K562 (cell line): Measurements from ENCODE around the gene DENND1A. TPM values are rescaled to one million over a fixed set of nuclear protein-coding genes. Genes with fewer than 3 reads are reported as not detected.

Experiments used
- ATAC-seq: fragments of 200-7000 bp; cut with Tn5 transposase; 3 replicates; pipeline ENCODE4 v1.9.1; 2020; ENCODE audit warnings: moderate library complexity
- BruUV-seq: library from RNA; stranded (reverse); fragments of 400-500 nt; replicated peaks from 2 replicates; lab custom pipeline; 2021; lab: Mats Ljungman, UMichigan
- CTCF ChIA-PET: fragments of 300-600 bp; formaldehyde crosslinking; extraction: SDS; loops from one replicate; lab custom pipeline; 2021; ENCODE audit warnings: low intra/inter-chr PET ratio; lab: Yijun Ruan, JAX
- POLR2A ChIA-PET: fragments of 300-600, 350-650 bp; sonication (Branson Sonifier 250); formaldehyde crosslinking; extraction: SDS; loops from one replicate; lab custom pipeline; 2021; ENCODE audit warnings: antibody characterized with exemption, inconsistent platforms; lab: Yijun Ruan, JAX
- DNase-seq, 4 experiments: peaks; one replicate each; pipeline versions ENCODE4 v3.0.0 to v3.0.0-alpha.2; 2011 to 2018; ENCODE audit warnings: low spot score in 3 of 4, mixed read lengths in 3 of 4; ENCODE audit errors: extremely low read depth in 1 of 4
- FAIRE-seq: peaks from 2 replicates; lab custom pipeline; 2011; peaks lifted over from hg19 to GRCh38; lab: Jason Lieb, UNC
- H2AFZ ChIP-seq: 2 replicates; pipeline ENCODE4 v1.6.0; 2011; ENCODE audit warnings: low read depth, low read length, control low read depth, inconsistent platforms
- H3K27ac ChIP-seq: fragments of 200-600 bp; 3 replicates; pipeline ENCODE4 v1.8.0; 2011; ENCODE audit warnings: low read depth, mild to moderate bottlenecking, control low read depth, inconsistent platforms, low read length, moderate library complexity, mixed read lengths; ENCODE audit errors: extremely low read depth
- H3K27me3 ChIP-seq, 2 experiments: fragments of 300-600 bp in 1 of 2; 2 replicates in 1 of 2; 3 replicates in 1 of 2; pipeline versions ENCODE4 v1.6.0 to v1.8.0; 2011; ENCODE audit warnings: inconsistent platforms in 2 of 2, low read length in 2 of 2, mild to moderate bottlenecking in 1 of 2, mixed read lengths in 1 of 2, moderate library complexity in 1 of 2; ENCODE audit not compliant: control insufficient read depth in 2 of 2, insufficient read depth in 2 of 2
- H3K36me3 ChIP-seq: fragments of 300-600 bp; 3 replicates; pipeline ENCODE4 v1.8.0; 2011; ENCODE audit warnings: mild to moderate bottlenecking, low read length, inconsistent platforms; ENCODE audit not compliant: control insufficient read depth, insufficient read depth
- H3K4me1 ChIP-seq, 2 experiments: fragments of 200-600 bp in 1 of 2; replicated peaks in 1 of 2; 2 replicates in 1 of 2; 3 replicates in 1 of 2; pipeline versions ENCODE4 v1.5.1 to v1.8.0; 2011; ENCODE audit warnings: inconsistent platforms in 2 of 2, low read length in 2 of 2, mild to moderate bottlenecking in 1 of 2, mixed read lengths in 1 of 2, moderate library complexity in 1 of 2; ENCODE audit not compliant: control insufficient read depth in 2 of 2, insufficient read depth in 2 of 2
- H3K4me2 ChIP-seq: 2 replicates; pipeline ENCODE4 v1.6.1; 2011; ENCODE audit warnings: low read length, control low read depth, inconsistent platforms, mixed read lengths; ENCODE audit not compliant: insufficient read depth
- H3K4me3 ChIP-seq: fragments of 200-600 bp; sonication (generic), shearing (Covaris generic); 2 replicates; pipeline ENCODE4 v1.5.1; 2016; ENCODE audit warnings: control low read depth, inconsistent platforms
- H3K79me2 ChIP-seq: fragments of 200-600 bp; 3 replicates; pipeline ENCODE4 v1.8.0; 2011; ENCODE audit warnings: low read length, inconsistent platforms; ENCODE audit not compliant: control insufficient read depth, insufficient read depth
- H3K9ac ChIP-seq, 2 experiments: 2 replicates each; pipeline versions ENCODE4 v1.6.0 to v1.6.1; 2011; ENCODE audit warnings: low read depth in 2 of 2, low read length in 2 of 2, control low read depth in 1 of 2, inconsistent platforms in 1 of 2, mild to moderate bottlenecking in 1 of 2, mixed read lengths in 1 of 2; ENCODE audit not compliant: insufficient read depth in 1 of 2
- H3K9me1 ChIP-seq: one replicate; pipeline ENCODE4 v1.6.0; 2011; ENCODE audit warnings: inconsistent platforms, mild to moderate bottlenecking, low read length, moderate library complexity; ENCODE audit not compliant: control insufficient read depth, insufficient read depth
- H3K9me3 ChIP-seq: replicated peaks from 2 replicates; pipeline ENCODE4 v1.5.1; 2011; ENCODE audit warnings: low read depth, low read length, inconsistent platforms; ENCODE audit not compliant: control insufficient read depth, insufficient read depth
- H4K20me1 ChIP-seq: replicated peaks from 2 replicates; pipeline ENCODE4 v1.6.1; 2011; ENCODE audit warnings: low read length, inconsistent platforms, mixed read lengths; ENCODE audit not compliant: control insufficient read depth, insufficient read depth
- FOXK1 ChIP-seq: sonication (generic); formaldehyde crosslinking; IDR thresholded peaks from 2 replicates; pipeline ENCODE4 v1.8.0; 2022; ENCODE audit warnings: missing genetic modification reagents, mild to moderate bottlenecking, borderline replicate concordance
- HDAC1 ChIP-seq, 2 experiments: fragments of 450-650 bp; IDR thresholded peaks; 2 replicates each; pipeline ENCODE4 v1.6.1; 2016 to 2017; ENCODE audit warnings: inconsistent platforms in 1 of 2, mild to moderate bottlenecking in 1 of 2, moderate library complexity in 1 of 2
- MEF2D ChIP-seq: conservative IDR thresholded peaks from 2 replicates; pipeline ENCODE4 v1.6.1; 2016; ENCODE audit warnings: low read depth, missing genetic modification characterization, missing compliant biosample characterization
- NFYB ChIP-seq: IDR thresholded peaks from 2 replicates; pipeline ENCODE4 v1.6.1; 2011; ENCODE audit warnings: mild to moderate bottlenecking, moderate library complexity; ENCODE audit not compliant: insufficient read length; ENCODE audit errors: extremely low read depth
- POLR2AphosphoS2 ChIP-seq: IDR thresholded peaks from 2 replicates; pipeline ENCODE4 v1.6.1; 2012; ENCODE audit warnings: low read length, improper control_type of control experiment
- RBM22 ChIP-seq: fragments of 200-400 bp; formaldehyde crosslinking; IDR thresholded peaks from 2 replicates; pipeline ENCODE4 v1.6.1; 2018; ENCODE audit warnings: low read length, low read depth; ENCODE audit not compliant: poor library complexity, severe bottlenecking
- RBM34 ChIP-seq: fragments of 200-400 bp; formaldehyde crosslinking; IDR thresholded peaks from 2 replicates; pipeline ENCODE4 v1.6.1; 2018; ENCODE audit warnings: low read length, borderline replicate concordance; ENCODE audit not compliant: insufficient read depth
- SMARCA4 ChIP-seq: fragments of 450-650 bp; IDR thresholded peaks from 2 replicates; pipeline ENCODE4 v1.6.1; 2016
- SREBF1 ChIP-seq: fragments of 150-350 bp; IDR thresholded peaks from 2 replicates; pipeline ENCODE4 v1.6.1; 2014; ENCODE audit warnings: antibody characterized with exemption, low read depth, low read length, borderline replicate concordance
- ZBED1 ChIP-seq: IDR thresholded peaks from 2 replicates; pipeline ENCODE4 v1.6.1; 2014
- ZNF253 ChIP-seq: fragments of 250-450 bp; sonication (Bioruptor Pico); conservative IDR thresholded peaks from 2 replicates; pipeline ENCODE4 v1.6.1; 2021; ENCODE audit warnings: mild to moderate bottlenecking
- ZNF347 ChIP-seq: fragments of 450-650 bp; formaldehyde crosslinking; IDR thresholded peaks from 2 replicates; pipeline ENCODE4 v1.4.0; 2020; ENCODE audit warnings: low read depth, mild to moderate bottlenecking, moderate library complexity
- ZSCAN29 ChIP-seq: fragments of 450-650 bp; IDR thresholded peaks from 2 replicates; pipeline ENCODE4 v1.6.1; 2017
- WGBS: fragments of 100-300 bp; shearing (Covaris generic); methylation state at CpG from one replicate; pipeline ENCODE4 v1.1.6; 2016; ENCODE audit warnings: low coverage, mixed read lengths; ENCODE audit not compliant: insufficient coverage; ENCODE audit errors: missing lambda C conversion rate; 5-methylcytosine and 5-hydroxymethylcytosine counted together
- in situ Hi-C: fragments of 300-500 bp; cut with MboI; formaldehyde crosslinking; loops from 4 replicates; pipeline ENCODE4 v1.15.0; 2018; ENCODE audit warnings: inconsistent platforms, mixed read lengths
- intact Hi-C: fragments of 100-400 bp; cut with micrococcal nuclease; formaldehyde crosslinking; loops from 2 replicates; pipeline ENCODE4 v1.14.2; 2022
- polyA plus RNA-seq, 8 experiments: library from polyadenylated mRNA; depleted of rRNA in 4 of 8; stranded (reverse) in 5 of 8; unstranded in 3 of 8; fragments of >200 nt; fragmentation: Nextera tagmentation in 2 of 8; fragmentation: Illumina TruSeq in 1 of 8; extraction: Ambion mirVana in 2 of 8; extraction: Trizol in 1 of 8; gene quantifications; 2 replicates each; pipeline versions ENCODE4 v1.2.1 to v1.2.3, GENCODE V29; 2011 to 2014; ENCODE audit warnings: inconsistent platforms in 1 of 8, missing spikeins in 1 of 8
- total RNA-seq, 7 experiments: library from RNA; depleted of rRNA in 6 of 7; stranded (reverse); fragments of >200 nt in 6 of 7; fragmentation: Illumina TruSeq in 2 of 7; extraction: Trizol in 2 of 7; gene quantifications; 2 replicates each; pipeline versions ENCODE4 v1.2.1 to v1.2.3, GENCODE V29; 2011 to 2021; ENCODE audit warnings: low replicate concordance in 1 of 7
- TF ChIP-seq, protein P1 (sequence below): sonication (generic); formaldehyde crosslinking; IDR thresholded peaks from 2 replicates; pipeline ENCODE4 v1.8.0; 2023; ENCODE audit warnings: missing genetic modification reagents, mild to moderate bottlenecking, borderline replicate concordance
- TF ChIP-seq, protein P2 (sequence below): fragments of 250-450 bp; sonication (Bioruptor Pico); IDR thresholded peaks from 2 replicates; pipeline ENCODE4 v1.5.0; 2020; ENCODE audit warnings: mild to moderate bottlenecking

The DENND1A gene
- total and polyA plus RNA-seq, 9 of the 15 experiments (the other 6 are each of a cell fraction or from before 2014, with no cell fraction given), result 7.6 to 29.5 (median 15.7) TPM

DNA sequence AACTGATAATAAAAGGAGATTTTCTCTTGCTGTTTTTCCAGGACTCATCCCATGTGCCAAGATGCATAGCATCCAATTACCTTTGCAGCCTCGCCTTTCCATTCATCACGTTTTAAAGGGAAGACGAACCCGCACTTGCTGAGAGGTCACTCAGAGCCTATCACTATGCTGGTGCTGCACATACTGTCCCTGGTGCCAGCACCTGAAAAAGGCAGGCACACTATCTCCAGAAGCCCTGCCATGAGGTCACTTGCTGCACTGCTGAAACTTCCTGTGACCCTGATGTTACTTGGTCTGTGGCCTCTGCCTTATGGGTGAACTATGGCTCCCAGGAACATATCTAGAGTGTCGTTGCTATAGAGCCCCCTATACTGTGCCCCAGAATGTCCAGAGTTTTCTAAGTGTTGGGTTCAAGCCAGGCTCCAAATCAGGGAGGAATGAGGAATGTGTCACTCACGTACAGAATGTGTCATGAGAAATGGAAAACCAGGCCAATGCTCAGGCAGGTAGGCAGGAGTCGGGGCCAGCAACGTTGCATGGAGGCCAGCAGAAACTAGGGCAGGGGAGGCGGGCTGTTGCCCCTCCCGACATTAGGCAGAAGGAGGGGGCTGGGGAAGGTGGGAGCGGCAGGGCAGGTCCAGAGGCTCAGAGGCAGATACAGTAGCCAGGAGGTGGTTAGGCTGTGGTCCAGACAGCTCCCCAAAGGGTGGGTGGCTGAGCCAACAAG, 311.8 kb downstream of the DENND1A start (continued):
- no peak for TF ChIP-seq MEF2D
- no peak for TF ChIP-seq POLR2AphosphoS2
- TF ChIP-seq ZNF347, result no peak

DNA sequence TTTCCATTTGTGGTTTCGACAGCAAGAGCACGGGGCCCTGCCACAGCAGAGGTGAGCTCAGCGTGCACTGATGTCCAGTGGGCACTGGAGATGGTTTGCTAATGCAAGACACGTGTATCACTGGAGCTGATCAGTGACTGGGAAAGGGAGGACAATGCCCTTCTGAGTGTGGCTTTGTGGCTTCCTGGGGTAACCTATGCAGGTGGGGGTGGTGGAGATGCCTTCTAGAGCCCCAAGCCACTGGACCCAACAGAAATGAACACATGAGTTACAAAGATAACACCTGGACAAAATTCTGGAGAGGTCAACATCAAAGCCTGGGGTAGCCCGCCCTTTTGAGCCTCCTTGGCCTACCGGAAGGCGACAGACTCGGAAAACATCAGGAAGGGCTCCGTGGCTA, 312.6 kb downstream of the DENND1A start:
- intact Hi-C loops, result no loop called here
- POLR2A ChIA-PET, result interaction anchor here (1.0 kb wide), 1 partner anchor 11 kb away, joined by 3 read pairs; no protein-coding TSS in a partner anchor
- 84% methylated on average over 9 of the region's 9 CpGs for WGBS
- TF ChIP-seq, protein P1, sequence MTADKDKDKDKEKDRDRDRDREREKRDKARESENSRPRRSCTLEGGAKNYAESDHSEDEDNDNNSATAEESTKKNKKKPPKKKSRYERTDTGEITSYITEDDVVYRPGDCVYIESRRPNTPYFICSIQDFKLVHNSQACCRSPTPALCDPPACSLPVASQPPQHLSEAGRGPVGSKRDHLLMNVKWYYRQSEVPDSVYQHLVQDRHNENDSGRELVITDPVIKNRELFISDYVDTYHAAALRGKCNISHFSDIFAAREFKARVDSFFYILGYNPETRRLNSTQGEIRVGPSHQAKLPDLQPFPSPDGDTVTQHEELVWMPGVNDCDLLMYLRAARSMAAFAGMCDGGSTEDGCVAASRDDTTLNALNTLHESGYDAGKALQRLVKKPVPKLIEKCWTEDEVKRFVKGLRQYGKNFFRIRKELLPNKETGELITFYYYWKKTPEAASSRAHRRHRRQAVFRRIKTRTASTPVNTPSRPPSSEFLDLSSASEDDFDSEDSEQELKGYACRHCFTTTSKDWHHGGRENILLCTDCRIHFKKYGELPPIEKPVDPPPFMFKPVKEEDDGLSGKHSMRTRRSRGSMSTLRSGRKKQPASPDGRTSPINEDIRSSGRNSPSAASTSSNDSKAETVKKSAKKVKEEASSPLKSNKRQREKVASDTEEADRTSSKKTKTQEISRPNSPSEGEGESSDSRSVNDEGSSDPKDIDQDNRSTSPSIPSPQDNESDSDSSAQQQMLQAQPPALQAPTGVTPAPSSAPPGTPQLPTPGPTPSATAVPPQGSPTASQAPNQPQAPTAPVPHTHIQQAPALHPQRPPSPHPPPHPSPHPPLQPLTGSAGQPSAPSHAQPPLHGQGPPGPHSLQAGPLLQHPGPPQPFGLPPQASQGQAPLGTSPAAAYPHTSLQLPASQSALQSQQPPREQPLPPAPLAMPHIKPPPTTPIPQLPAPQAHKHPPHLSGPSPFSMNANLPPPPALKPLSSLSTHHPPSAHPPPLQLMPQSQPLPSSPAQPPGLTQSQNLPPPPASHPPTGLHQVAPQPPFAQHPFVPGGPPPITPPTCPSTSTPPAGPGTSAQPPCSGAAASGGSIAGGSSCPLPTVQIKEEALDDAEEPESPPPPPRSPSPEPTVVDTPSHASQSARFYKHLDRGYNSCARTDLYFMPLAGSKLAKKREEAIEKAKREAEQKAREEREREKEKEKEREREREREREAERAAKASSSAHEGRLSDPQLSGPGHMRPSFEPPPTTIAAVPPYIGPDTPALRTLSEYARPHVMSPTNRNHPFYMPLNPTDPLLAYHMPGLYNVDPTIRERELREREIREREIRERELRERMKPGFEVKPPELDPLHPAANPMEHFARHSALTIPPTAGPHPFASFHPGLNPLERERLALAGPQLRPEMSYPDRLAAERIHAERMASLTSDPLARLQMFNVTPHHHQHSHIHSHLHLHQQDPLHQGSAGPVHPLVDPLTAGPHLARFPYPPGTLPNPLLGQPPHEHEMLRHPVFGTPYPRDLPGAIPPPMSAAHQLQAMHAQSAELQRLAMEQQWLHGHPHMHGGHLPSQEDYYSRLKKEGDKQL (CRISPR knock-in tag), result no peak
- no peak for TF ChIP-seq ZSCAN29
- TF ChIP-seq ZNF253 (CRISPR knock-in tag), result no peak
- no peak for TF ChIP-seq SREBF1
- no peak for TF ChIP-seq ZBED1
- TF ChIP-seq RBM34, result no peak
- no peak for TF ChIP-seq FOXK1 (CRISPR knock-in tag)
- TF ChIP-seq, protein P2, sequence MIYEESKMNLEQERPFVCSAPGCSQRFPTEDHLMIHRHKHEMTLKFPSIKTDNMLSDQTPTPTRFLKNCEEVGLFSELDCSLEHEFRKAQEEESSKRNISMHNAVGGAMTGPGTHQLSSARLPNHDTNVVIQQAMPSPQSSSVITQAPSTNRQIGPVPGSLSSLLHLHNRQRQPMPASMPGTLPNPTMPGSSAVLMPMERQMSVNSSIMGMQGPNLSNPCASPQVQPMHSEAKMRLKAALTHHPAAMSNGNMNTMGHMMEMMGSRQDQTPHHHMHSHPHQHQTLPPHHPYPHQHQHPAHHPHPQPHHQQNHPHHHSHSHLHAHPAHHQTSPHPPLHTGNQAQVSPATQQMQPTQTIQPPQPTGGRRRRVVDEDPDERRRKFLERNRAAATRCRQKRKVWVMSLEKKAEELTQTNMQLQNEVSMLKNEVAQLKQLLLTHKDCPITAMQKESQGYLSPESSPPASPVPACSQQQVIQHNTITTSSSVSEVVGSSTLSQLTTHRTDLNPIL (CRISPR knock-in tag), result no peak
- TF ChIP-seq RBM22, result no peak
- no peak for TF ChIP-seq SMARCA4
- no peak for TF ChIP-seq HDAC1 (IDR thresholded peaks at IDR 0.05)
- TF ChIP-seq NFYB, result no peak

More for the DNA sequence above, 312.6 kb downstream of the DENND1A start:
- no peak overlapping the region for H2AFZ ChIP-seq
- CTCF ChIA-PET, result no interaction called here
- DNase-seq, result no peak
- H3K4me2 ChIP-seq, result no peak overlapping the region
- H3K9me1 ChIP-seq, result no peaks in the 10 kb centered on the region
- in situ Hi-C loops, result no loop called here
- no TSS peak for BruUV-seq
- H3K9me3 ChIP-seq, result no peaks in the 10 kb centered on the region
- no peaks in the 10 kb centered on the region for H4K20me1 ChIP-seq
- H3K4me1 ChIP-seq, result peaks cover 0 to 3% of the 10 kb centered on the region in 2 experiments; a peak in 2 of 5 replicates
- H3K36me3 ChIP-seq, result no peaks in the 10 kb centered on the region; the same call in 2 of the 3 replicates
- H3K27me3 ChIP-seq, result no peaks in the 10 kb centered on the region
- no peak overlapping the region for H3K4me3 ChIP-seq
- no peak for FAIRE-seq
- ATAC-seq, result no peak
- H3K9ac ChIP-seq, result no peak overlapping the region
- no peaks in the 10 kb centered on the region for H3K79me2 ChIP-seq
- no peak overlapping the region for H3K27ac ChIP-seq
